DND-41 (cell line): ENCODE results near the gene FRS2.

Experiments used
- ATAC-seq: fragments of 200-7000 bp; cut with Tn5 transposase; 3 replicates; pipeline ENCODE4 v1.9.1; 2021; ENCODE audit warnings: low read depth; ENCODE audit not compliant: insufficient read depth
- DNase-seq: peaks from one replicate; pipeline ENCODE4 v3.0.0-alpha.2; 2020
- H2AFZ ChIP-seq: 2 replicates; pipeline ENCODE4 v1.6.0; 2012; ENCODE audit warnings: low read depth, low read length
- H3K27ac ChIP-seq: 2 replicates; pipeline ENCODE4 v1.5.1; 2012; ENCODE audit warnings: low read length, inconsistent platforms
- H3K27me3 ChIP-seq: fragments of 200-600 bp; sonication (generic); 2 replicates; pipeline ENCODE4 v1.6.0; 2012; ENCODE audit warnings: low read length, mild to moderate bottlenecking, inconsistent platforms; ENCODE audit not compliant: insufficient read depth, poor library complexity
- H3K36me3 ChIP-seq: 2 replicates; pipeline ENCODE4 v1.5.1; 2012; ENCODE audit warnings: low read length, inconsistent platforms; ENCODE audit not compliant: insufficient read depth
- H3K4me1 ChIP-seq: 2 replicates; pipeline ENCODE4 v1.5.1; 2012; ENCODE audit warnings: mild to moderate bottlenecking, low read length; ENCODE audit not compliant: insufficient read depth
- H3K4me2 ChIP-seq: 2 replicates; pipeline ENCODE4 v1.6.0; 2012; ENCODE audit warnings: mild to moderate bottlenecking, moderate library complexity, low read length, inconsistent platforms; ENCODE audit not compliant: insufficient read depth
- H3K4me3 ChIP-seq, 2 experiments: fragments of 200-600 bp in 1 of 2; shearing (Covaris generic) in 1 of 2; 2 replicates each; pipeline ENCODE4 v1.5.1; 2012 to 2016; ENCODE audit warnings: inconsistent platforms in 2 of 2, low read length in 2 of 2, mild to moderate bottlenecking in 2 of 2, low read depth in 1 of 2, moderate library complexity in 1 of 2
- H3K79me2 ChIP-seq: 2 replicates; pipeline ENCODE4 v1.6.0; 2012; ENCODE audit warnings: low read length, inconsistent platforms; ENCODE audit not compliant: insufficient read depth
- H3K9ac ChIP-seq: 2 replicates; pipeline ENCODE4 v1.6.0; 2012; ENCODE audit warnings: low read depth, mild to moderate bottlenecking, inconsistent platforms, low read length, moderate library complexity
- H3K9me3 ChIP-seq: 2 replicates; pipeline ENCODE4 v1.5.1; 2012; ENCODE audit warnings: low read length, moderate library complexity, mild to moderate bottlenecking, inconsistent platforms; ENCODE audit not compliant: insufficient read depth, severe bottlenecking
- H4K20me1 ChIP-seq: 2 replicates; pipeline ENCODE4 v1.6.0; 2012; ENCODE audit warnings: low read length; ENCODE audit not compliant: insufficient read depth
- EZH2 ChIP-seq: IDR thresholded peaks from 3 replicates; pipeline ENCODE4 v1.6.1; 2012; ENCODE audit warnings: borderline replicate concordance, low read depth, mild to moderate bottlenecking, moderate library complexity, low read length, inconsistent platforms; ENCODE audit not compliant: severe bottlenecking
- TF ChIP-seq, protein P1 (sequence below): IDR thresholded peaks from 2 replicates; pipeline ENCODE4 v1.5.1; 2012; ENCODE audit warnings: borderline replicate concordance, low read length, moderate library complexity, mild to moderate bottlenecking; ENCODE audit not compliant: poor library complexity, severe bottlenecking; ENCODE audit errors: extremely low read depth

The FRS2 gene

DNA sequence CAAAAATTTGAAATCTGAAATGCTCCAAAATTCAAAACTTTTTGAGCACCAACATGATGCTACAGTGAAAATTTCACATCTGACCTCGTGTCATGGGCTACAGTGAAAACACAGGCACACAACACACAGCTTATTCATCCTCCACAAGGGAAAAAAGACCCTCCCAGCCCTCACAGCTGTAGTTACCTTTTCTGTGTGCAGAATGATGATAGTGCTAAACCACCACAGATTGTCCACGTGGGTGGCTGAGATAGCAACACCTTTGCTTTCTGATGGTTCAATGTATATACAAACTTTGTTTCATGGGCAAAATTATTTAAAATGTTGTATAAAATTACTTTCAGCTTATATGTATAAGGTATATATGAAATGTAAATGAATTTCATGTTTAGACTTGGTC is 46.8 kb downstream of the FRS2 start:
- no peak overlapping the region for H2AFZ ChIP-seq
- DNase-seq: no peak
- H3K4me2 ChIP-seq: no peak overlapping the region
- H4K20me1 ChIP-seq: peaks cover 15% of the 10 kb centered on the region
- peaks cover 3% of the 10 kb centered on the region; the same call in 1 of the 2 replicates for H3K4me1 ChIP-seq
- no peaks in the 10 kb centered on the region for H3K27me3 ChIP-seq
- no peak overlapping the region for H3K4me3 ChIP-seq
- no peak for ATAC-seq
- no peak overlapping the region for H3K27ac ChIP-seq
- H3K9ac ChIP-seq: no peak overlapping the region
- H3K79me2 ChIP-seq: peaks cover 92% of the 10 kb centered on the region
- no peak for TF ChIP-seq EZH2
- TF ChIP-seq, protein P1, sequence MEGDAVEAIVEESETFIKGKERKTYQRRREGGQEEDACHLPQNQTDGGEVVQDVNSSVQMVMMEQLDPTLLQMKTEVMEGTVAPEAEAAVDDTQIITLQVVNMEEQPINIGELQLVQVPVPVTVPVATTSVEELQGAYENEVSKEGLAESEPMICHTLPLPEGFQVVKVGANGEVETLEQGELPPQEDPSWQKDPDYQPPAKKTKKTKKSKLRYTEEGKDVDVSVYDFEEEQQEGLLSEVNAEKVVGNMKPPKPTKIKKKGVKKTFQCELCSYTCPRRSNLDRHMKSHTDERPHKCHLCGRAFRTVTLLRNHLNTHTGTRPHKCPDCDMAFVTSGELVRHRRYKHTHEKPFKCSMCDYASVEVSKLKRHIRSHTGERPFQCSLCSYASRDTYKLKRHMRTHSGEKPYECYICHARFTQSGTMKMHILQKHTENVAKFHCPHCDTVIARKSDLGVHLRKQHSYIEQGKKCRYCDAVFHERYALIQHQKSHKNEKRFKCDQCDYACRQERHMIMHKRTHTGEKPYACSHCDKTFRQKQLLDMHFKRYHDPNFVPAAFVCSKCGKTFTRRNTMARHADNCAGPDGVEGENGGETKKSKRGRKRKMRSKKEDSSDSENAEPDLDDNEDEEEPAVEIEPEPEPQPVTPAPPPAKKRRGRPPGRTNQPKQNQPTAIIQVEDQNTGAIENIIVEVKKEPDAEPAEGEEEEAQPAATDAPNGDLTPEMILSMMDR: no peak
- no peaks in the 10 kb centered on the region for H3K9me3 ChIP-seq
- no peaks in the 10 kb centered on the region for H3K36me3 ChIP-seq

DNA sequence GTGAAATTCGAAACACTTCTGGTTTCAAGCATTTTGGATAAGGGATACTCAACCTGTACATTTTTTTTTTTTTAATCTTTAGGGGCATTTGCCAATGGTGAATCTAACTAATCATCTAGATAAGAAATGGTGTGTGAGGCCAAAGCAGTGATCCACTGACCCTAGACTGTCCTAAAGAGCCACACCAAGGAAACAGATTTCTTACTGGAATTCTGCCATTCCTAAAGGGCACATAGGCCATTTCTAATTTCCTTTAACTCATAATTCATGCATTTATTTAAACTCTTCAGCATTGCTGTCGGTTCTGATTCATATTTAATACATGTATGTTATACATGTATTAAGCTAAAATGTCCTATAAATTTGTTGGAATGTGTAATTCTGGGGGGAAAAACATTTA is 47.2 kb downstream of the FRS2 start:
- Histone ChIP-seq H3K79me2 (peaks cover 92% of the 10 kb centered on the region), H3K4me3 (no peak overlapping the region), H3K9me3 (peaks cover 2% of the 10 kb centered on the region), H3K27me3 (no peaks in the 10 kb centered on the region), H3K4me1 (peaks cover 3% of the 10 kb centered on the region; the same call in 1 of the 2 replicates), H2AFZ (no peak overlapping the region), H3K4me2 (no peak overlapping the region), H4K20me1 (peaks cover 12% of the 10 kb centered on the region), H3K9ac (no peak overlapping the region), H3K27ac (no peak overlapping the region), H3K36me3 (no peaks in the 10 kb centered on the region)
- ATAC-seq (no peak), DNase-seq (no peak)
- TF ChIP-seq, protein P1: no peak
- TF ChIP-seq EZH2: no peak

DNA sequence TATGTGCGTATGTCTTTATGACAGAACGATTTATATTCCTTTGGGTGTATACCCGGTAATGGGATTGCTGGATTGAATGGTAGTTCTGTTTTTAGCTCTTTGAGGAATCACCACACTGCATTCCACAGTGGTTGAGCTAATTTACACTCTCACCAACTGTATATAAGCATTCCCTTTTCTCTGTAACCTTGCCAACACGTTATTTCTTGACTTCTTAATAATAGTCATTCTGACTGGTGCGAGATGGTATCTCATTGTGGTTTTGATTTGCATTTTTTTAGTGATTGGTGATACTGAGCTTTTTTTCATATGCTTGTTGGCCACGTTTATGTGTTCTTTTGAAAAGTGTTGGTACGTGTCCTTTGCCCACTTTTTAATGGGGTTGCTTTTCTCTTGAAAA is 49.7 kb downstream of the FRS2 start:
- DNase-seq: no peak
- H3K27me3 ChIP-seq: no peaks in the 10 kb centered on the region
- ATAC-seq: no peak
- H3K36me3 ChIP-seq: no peaks in the 10 kb centered on the region
- no peak overlapping the region for H3K4me3 ChIP-seq
- peaks cover 94% of the 10 kb centered on the region for H3K79me2 ChIP-seq
- no peak overlapping the region for H3K4me2 ChIP-seq
- no peak overlapping the region for H3K27ac ChIP-seq
- H4K20me1 ChIP-seq: peaks cover 21% of the 10 kb centered on the region
- no peaks in the 10 kb centered on the region for H3K4me1 ChIP-seq
- peaks cover 5% of the 10 kb centered on the region for H3K9me3 ChIP-seq
- no peak overlapping the region for H3K9ac ChIP-seq
- no peak for TF ChIP-seq EZH2
- TF ChIP-seq, protein P1: no peak
- H2AFZ ChIP-seq: no peak overlapping the region
